ENCODE results near the gene CTNNBL1. TPM values are rescaled to one million over a fixed set of nuclear protein-coding genes. Genes with fewer than 3 reads are reported as not detected.

The CTNNBL1 gene
- polyA plus RNA-seq, 1 of the 3 experiments (the other 2 are of a cell fraction): 29.5 TPM

DNA sequence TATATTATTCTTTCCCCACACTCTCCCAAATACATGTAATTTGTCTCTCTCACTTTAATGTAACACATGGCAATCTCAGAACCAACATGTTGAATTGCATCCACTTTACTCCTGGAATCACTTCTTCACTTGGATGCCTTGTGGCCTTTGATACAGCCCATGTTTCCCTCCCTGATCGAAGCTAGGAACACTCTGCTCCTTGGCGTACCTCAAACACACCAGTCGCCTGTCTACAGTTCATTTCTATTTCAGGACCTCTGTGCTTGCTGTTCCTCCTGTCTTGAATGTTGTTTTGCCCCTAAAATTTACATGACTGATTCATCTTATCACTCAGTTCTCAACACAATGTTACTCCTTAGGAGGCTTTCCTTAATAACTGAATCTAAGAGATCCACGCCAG, 106.8 kb downstream of the CTNNBL1 start:
- Histone ChIP-seq H3K9me3 (no peaks in the 10 kb centered on the region), H4K20me1 (ENCODE audit: insufficient read depth) (no peaks in the 10 kb centered on the region), H2AFZ (ENCODE audit: low read depth) (no peak overlapping the region), H3K4me1 (ENCODE audit: control insufficient read depth in 1 of 2, insufficient read depth in 2 of 2, low read depth in 1 of 2, low read length in 1 of 2) (peaks cover 0 to 25% of the 10 kb centered on the region in 2 experiments; a peak in 2 of 4 replicates), H3K4me3 (ENCODE audit: low read depth in 2 of 2, low read length in 1 of 2) (no peak overlapping the region), H3K9ac (no peak overlapping the region), H3K27me3 (ENCODE audit: insufficient read depth) (no peaks in the 10 kb centered on the region), H3F3A (replicated peaks; ENCODE audit: insufficient read depth) (no peaks in the 10 kb centered on the region), H3K4me2 (no peak overlapping the region), H3K27ac (ENCODE audit: low read depth in 2 of 2, low read length in 1 of 2) (no peak overlapping the region), H3K79me2 (ENCODE audit: insufficient read depth) (no peaks in the 10 kb centered on the region), H3K9me2 (no peaks in the 10 kb centered on the region), H3K36me3 (replicated peaks in 1 of 2; ENCODE audit: control insufficient read depth in 1 of 2, insufficient read depth in 2 of 2, low read length in 1 of 2) (peaks cover 3 to 25% of the 10 kb centered on the region in 2 experiments)
- ChIA-PET CTCF (interaction anchor here (0.6 to 0.7 kb wide), 2 partner anchors 181 to 237 kb away, joined by 3 read pairs; no protein-coding TSS in a partner anchor), POLR2A (no interaction called here)
- TF ChIP-seq RFX5 (IDR thresholded peaks at IDR 0.05; ENCODE audit: low read length) (no peak), MXI1 (IDR thresholded peaks at IDR 0.05; ENCODE audit: low read depth, low read length) (no peak), SIN3A (IDR thresholded peaks at IDR 0.05; ENCODE audit: borderline replicate concordance, low read depth, low read length) (no peak), RAD21 (IDR thresholded peaks at IDR 0.05; ENCODE audit: low read length) (no peak), EP300 (IDR thresholded peaks at IDR 0.05; ENCODE audit: borderline replicate concordance in 1 of 2, low read depth in 1 of 2, low read length in 1 of 2) (no peak), GATA2 (CRISPR knock-in tag; IDR thresholded peaks at IDR 0.05) (no peak), RXRA (IDR thresholded peaks at IDR 0.05; ENCODE audit: borderline replicate concordance, low read depth) (no peak), ELF1 (IDR thresholded peaks at IDR 0.05) (no peak), NFIC (IDR thresholded peaks at IDR 0.05; ENCODE audit: borderline replicate concordance) (no peak), CHD2 (IDR thresholded peaks at IDR 0.05; ENCODE audit: low read length, partially characterized antibody) (no peak), NRF1 (IDR thresholded peaks at IDR 0.05; ENCODE audit: low read depth, low read length) (no peak), FOXM1 (IDR thresholded peaks at IDR 0.05; ENCODE audit: low read depth) (no peak)
- TF ChIP-seq, protein P1, sequence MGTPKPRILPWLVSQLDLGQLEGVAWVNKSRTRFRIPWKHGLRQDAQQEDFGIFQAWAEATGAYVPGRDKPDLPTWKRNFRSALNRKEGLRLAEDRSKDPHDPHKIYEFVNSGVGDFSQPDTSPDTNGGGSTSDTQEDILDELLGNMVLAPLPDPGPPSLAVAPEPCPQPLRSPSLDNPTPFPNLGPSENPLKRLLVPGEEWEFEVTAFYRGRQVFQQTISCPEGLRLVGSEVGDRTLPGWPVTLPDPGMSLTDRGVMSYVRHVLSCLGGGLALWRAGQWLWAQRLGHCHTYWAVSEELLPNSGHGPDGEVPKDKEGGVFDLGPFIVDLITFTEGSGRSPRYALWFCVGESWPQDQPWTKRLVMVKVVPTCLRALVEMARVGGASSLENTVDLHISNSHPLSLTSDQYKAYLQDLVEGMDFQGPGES (IDR thresholded peaks at IDR 0.05; ENCODE audit: low read depth, low read length): no peak
- TF ChIP-seq, protein P2, sequence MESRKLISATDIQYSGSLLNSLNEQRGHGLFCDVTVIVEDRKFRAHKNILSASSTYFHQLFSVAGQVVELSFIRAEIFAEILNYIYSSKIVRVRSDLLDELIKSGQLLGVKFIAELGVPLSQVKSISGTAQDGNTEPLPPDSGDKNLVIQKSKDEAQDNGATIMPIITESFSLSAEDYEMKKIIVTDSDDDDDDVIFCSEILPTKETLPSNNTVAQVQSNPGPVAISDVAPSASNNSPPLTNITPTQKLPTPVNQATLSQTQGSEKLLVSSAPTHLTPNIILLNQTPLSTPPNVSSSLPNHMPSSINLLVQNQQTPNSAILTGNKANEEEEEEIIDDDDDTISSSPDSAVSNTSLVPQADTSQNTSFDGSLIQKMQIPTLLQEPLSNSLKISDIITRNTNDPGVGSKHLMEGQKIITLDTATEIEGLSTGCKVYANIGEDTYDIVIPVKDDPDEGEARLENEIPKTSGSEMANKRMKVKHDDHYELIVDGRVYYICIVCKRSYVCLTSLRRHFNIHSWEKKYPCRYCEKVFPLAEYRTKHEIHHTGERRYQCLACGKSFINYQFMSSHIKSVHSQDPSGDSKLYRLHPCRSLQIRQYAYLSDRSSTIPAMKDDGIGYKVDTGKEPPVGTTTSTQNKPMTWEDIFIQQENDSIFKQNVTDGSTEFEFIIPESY (IDR thresholded peaks at IDR 0.05; ENCODE audit: borderline replicate concordance, low read depth): no peak
- DNase-seq: no peak
- 86% methylated on average over 4 of the region's 4 CpGs for WGBS (ENCODE audit: low lambda C conversion rate)

DNA sequence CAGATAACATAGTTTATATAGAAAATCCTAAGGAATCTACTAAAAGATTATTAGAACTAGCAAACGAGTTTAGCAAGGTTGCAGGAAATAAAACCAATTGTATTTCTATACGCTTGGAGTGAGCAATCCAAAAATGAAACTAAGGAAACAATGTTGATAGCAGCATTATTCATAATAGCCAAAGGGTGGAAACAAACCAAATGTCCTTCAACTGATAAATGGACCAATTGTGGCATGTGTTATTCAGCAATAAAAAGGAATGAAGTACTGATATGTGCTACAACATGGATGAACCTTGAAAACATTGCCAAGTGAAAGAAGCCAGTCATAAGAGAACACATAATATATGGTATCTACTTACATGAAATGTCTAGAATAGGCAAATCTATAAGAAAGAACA, 108.1 kb downstream of the CTNNBL1 start:
- 96% methylated on average over 2 of the region's 2 CpGs for WGBS (ENCODE audit: low lambda C conversion rate)
- TF ChIP-seq POLR2AphosphoS5 (IDR thresholded peaks at IDR 0.05; ENCODE audit: low read depth, low read length) (no peak), TAF1 (IDR thresholded peaks at IDR 0.05; ENCODE audit: borderline replicate concordance, low read depth, low read length) (no peak), EP300 (IDR thresholded peaks at IDR 0.05; ENCODE audit: borderline replicate concordance in 1 of 2, low read depth in 1 of 2, low read length in 1 of 2) (no peak), SIN3A (IDR thresholded peaks at IDR 0.05; ENCODE audit: borderline replicate concordance, low read depth, low read length) (no peak), CHD2 (IDR thresholded peaks at IDR 0.05; ENCODE audit: low read length, partially characterized antibody) (no peak), GATA2 (CRISPR knock-in tag; IDR thresholded peaks at IDR 0.05) (no peak), RXRA (IDR thresholded peaks at IDR 0.05; ENCODE audit: borderline replicate concordance, low read depth) (no peak), MEF2A (IDR thresholded peaks at IDR 0.05; ENCODE audit: borderline replicate concordance, low read depth) (no peak), FOXJ3 (CRISPR knock-in tag; IDR thresholded peaks at IDR 0.05) (no peak), RAD21 (IDR thresholded peaks at IDR 0.05; ENCODE audit: low read length) (no peak), FOSL2 (IDR thresholded peaks at IDR 0.05; ENCODE audit: borderline replicate concordance, low read depth) (no peak), ELF1 (IDR thresholded peaks at IDR 0.05) (no peak), RCOR1 (IDR thresholded peaks at IDR 0.05; ENCODE audit: low read length) (no peak)
- TF ChIP-seq, protein P3, sequence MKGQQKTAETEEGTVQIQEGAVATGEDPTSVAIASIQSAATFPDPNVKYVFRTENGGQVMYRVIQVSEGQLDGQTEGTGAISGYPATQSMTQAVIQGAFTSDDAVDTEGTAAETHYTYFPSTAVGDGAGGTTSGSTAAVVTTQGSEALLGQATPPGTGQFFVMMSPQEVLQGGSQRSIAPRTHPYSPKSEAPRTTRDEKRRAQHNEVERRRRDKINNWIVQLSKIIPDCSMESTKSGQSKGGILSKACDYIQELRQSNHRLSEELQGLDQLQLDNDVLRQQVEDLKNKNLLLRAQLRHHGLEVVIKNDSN (IDR thresholded peaks at IDR 0.05; ENCODE audit: borderline replicate concordance, low read depth): no peak
- TF ChIP-seq, protein P4, sequence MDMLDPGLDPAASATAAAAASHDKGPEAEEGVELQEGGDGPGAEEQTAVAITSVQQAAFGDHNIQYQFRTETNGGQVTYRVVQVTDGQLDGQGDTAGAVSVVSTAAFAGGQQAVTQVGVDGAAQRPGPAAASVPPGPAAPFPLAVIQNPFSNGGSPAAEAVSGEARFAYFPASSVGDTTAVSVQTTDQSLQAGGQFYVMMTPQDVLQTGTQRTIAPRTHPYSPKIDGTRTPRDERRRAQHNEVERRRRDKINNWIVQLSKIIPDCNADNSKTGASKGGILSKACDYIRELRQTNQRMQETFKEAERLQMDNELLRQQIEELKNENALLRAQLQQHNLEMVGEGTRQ (IDR thresholded peaks at IDR 0.05; ENCODE audit: borderline replicate concordance, low read depth, low read length): no peak
- TF ChIP-seq, protein P1 (IDR thresholded peaks at IDR 0.05; ENCODE audit: low read depth, low read length): no peak

More for the DNA sequence above, 108.1 kb downstream of the CTNNBL1 start:
- Histone ChIP-seq H3K4me1 (ENCODE audit: control insufficient read depth in 1 of 2, insufficient read depth in 2 of 2, low read depth in 1 of 2, low read length in 1 of 2) (peaks cover 0 to 28% of the 10 kb centered on the region in 2 experiments; a peak in 2 of 4 replicates), H3K4me3 (ENCODE audit: low read depth in 2 of 2, low read length in 1 of 2) (no peak overlapping the region), H2AFZ (ENCODE audit: low read depth) (no peak overlapping the region), H4K20me1 (ENCODE audit: insufficient read depth) (no peaks in the 10 kb centered on the region), H3K9me2 (no peaks in the 10 kb centered on the region), H3K27me3 (ENCODE audit: insufficient read depth) (no peaks in the 10 kb centered on the region), H3K79me2 (ENCODE audit: insufficient read depth) (no peaks in the 10 kb centered on the region), H3K9me3 (no peaks in the 10 kb centered on the region), H3K36me3 (replicated peaks in 1 of 2; ENCODE audit: control insufficient read depth in 1 of 2, insufficient read depth in 2 of 2, low read length in 1 of 2) (peaks cover 0 to 30% of the 10 kb centered on the region in 2 experiments), H3F3A (replicated peaks; ENCODE audit: insufficient read depth) (no peaks in the 10 kb centered on the region), H3K4me2 (no peak overlapping the region), H3K27ac (ENCODE audit: low read depth in 2 of 2, low read length in 1 of 2) (no peak overlapping the region), H3K9ac (no peak overlapping the region)
- DNase-seq: no peak
- POLR2A ChIA-PET: no interaction called here
- CTCF ChIA-PET: no interaction called here

All from SK-N-SH (cell line).